GM18873 (cell line): ENCODE measurements around the gene CABP7.
"Not testable (repeated sequence)": the region's sequence is repeated elsewhere in the genome, so short reads cannot be mapped to it uniquely, and the experiment has no call there.

Experiments used
- ATAC-seq: cut with Tn5 transposase; IDR thresholded peaks from one replicate; pipeline ENCODE4 v1.9.1; 2021; ENCODE audit warnings: mild to moderate bottlenecking, moderate library complexity, moderate number of reproducible peaks; ENCODE audit not compliant: unreplicated experiment, low FRiP score

The CABP7 gene

GRCh38 chr22:29744902-29745301 is 25.1 kb downstream of the CABP7 start:
- no peak for ATAC-seq

- no peak for ATAC-seq
Measured at GRCh38 chr22:29747832-29748231, 28.0 kb downstream of the CABP7 start.

GRCh38 chr22:29748248-29748893 is 28.6 kb downstream of the CABP7 start:
- no peak for ATAC-seq

GRCh38 chr22:29750029-29750428 is 30.2 kb downstream of the CABP7 start:
- ATAC-seq = no peak

- no peak for ATAC-seq
Measured at GRCh38 chr22:29750559-29751538, 31.0 kb downstream of the CABP7 start.

GRCh38 chr22:29751669-29752068 is 31.9 kb downstream of the CABP7 start:
- no peak for ATAC-seq

- no peak for ATAC-seq
Measured at GRCh38 chr22:29753808-29754657, 34.2 kb downstream of the CABP7 start.

GRCh38 chr22:29754658-29755395 is 35.0 kb downstream of the CABP7 start:
- ATAC-seq = not testable (repeated sequence)

- ATAC-seq = no peak
Measured at GRCh38 chr22:29755889-29756288, 36.1 kb downstream of the CABP7 start.

GRCh38 chr22:29756341-29756740 is 36.5 kb downstream of the CABP7 start:
- no peak for ATAC-seq

- ATAC-seq = no peak
Measured at GRCh38 chr22:29757096-29757495, 37.3 kb downstream of the CABP7 start.

GRCh38 chr22:29758068-29758622 is 38.3 kb downstream of the CABP7 start:
- ATAC-seq = no peak

- no peak for ATAC-seq
Measured at GRCh38 chr22:29758959-29759358, 39.2 kb downstream of the CABP7 start.

- no peak for ATAC-seq
Measured at GRCh38 chr22:29762263-29762662, 42.5 kb downstream of the CABP7 start.

GRCh38 chr22:29765905-29766631 is 46.3 kb downstream of the CABP7 start:
- peak; percentile 18 for ATAC-seq

- ATAC-seq = peak; percentile 74
Measured at GRCh38 chr22:29766632-29767170, 46.9 kb downstream of the CABP7 start, which contains the start of gene ZMAT5. Gene ZMAT5, minus strand, starts transcription at chr22:29767007. Its CDS starts 18,463 bp downstream, at chr22:29748544.

GRCh38 chr22:29767171-29768051 is 47.6 kb downstream of the CABP7 start, which contains the start of gene UQCR10:
Gene UQCR10, plus strand, starts transcription at chr22:29767369. Its CDS starts 30 bp downstream, at chr22:29767399.
- peak; percentile 49 for ATAC-seq
